Right lobe of liver (tissue), 6 donors: ENCODE data around the gene TSGA10IP. TPM values are rescaled to one million over a fixed set of nuclear protein-coding genes. Genes with fewer than 3 reads are reported as not detected.

Experiments
- ATAC-seq, 4 donors: fragments of 200-7000 bp; cut with Tn5 transposase; one replicate each; pipeline ENCODE4 v1.9.1; 2020; ENCODE audit warnings: mild to moderate bottlenecking in 4 of 4, moderate library complexity in 4 of 4
- DNase-seq, 3 donors: peaks; one replicate each; pipeline ENCODE4 v3.0.0-alpha.2; 2020
- H3K27ac ChIP-seq, 3 donors: fragments of 200-600 bp; one replicate each; pipeline ENCODE4 v1.8.0; 2022
- H3K27me3 ChIP-seq, 2 donors: fragments of 200-600 bp; one replicate each; pipeline ENCODE4 v1.8.0; 2022
- H3K36me3 ChIP-seq, 4 donors: fragments of 200-600 bp; sonication (generic) in 1 of 4; one replicate each; pipeline versions ENCODE4 v1.5.1 to v1.8.0; 2017 to 2022; ENCODE audit warnings: control low read depth in 1 of 4
- H3K4me1 ChIP-seq, 4 donors: fragments of 200-600 bp; sonication (generic) in 1 of 4; one replicate each; pipeline versions ENCODE4 v1.5.1 to v1.8.0; 2017 to 2022; ENCODE audit warnings: control low read depth in 1 of 4
- H3K4me3 ChIP-seq, 3 donors: fragments of 200-600 bp; one replicate each; pipeline ENCODE4 v1.8.0; 2022
- H3K9me3 ChIP-seq, 4 donors: fragments of 200-600 bp; sonication (generic) in 1 of 4; one replicate each; pipeline versions ENCODE4 v1.5.1 to v1.8.0; 2017 to 2022; ENCODE audit warnings: control low read depth in 1 of 4
- POLR2A ChIP-seq: fragments of 450-650 bp; IDR thresholded peaks from one replicate; pipeline ENCODE4 v1.6.1; 2017; ENCODE audit warnings: antibody characterized with exemption, mild to moderate bottlenecking
- WGBS: methylation state at CpG from one replicate; pipeline ENCODE4 v1.1.6; 2018; ENCODE audit warnings: low coverage, low lambda C conversion rate; ENCODE audit not compliant: insufficient coverage; ENCODE audit errors: missing lambda C conversion rate; 5-methylcytosine and 5-hydroxymethylcytosine counted together
- intact Hi-C, 2 donors: fragments of 100-400 bp; cut with DNase I; formaldehyde crosslinking; loops; one replicate each; pipeline versions ENCODE4 v1.11.2 to v1.14.1; 2022
- total RNA-seq, 6 experiments: library from RNA; depleted of rRNA in 2 of 6; stranded (reverse); fragments of >200 nt in 2 of 6; fragmentation: NEBNext Ultra II Directional in 3 of 6; extraction: Animal tissue kit (Norgen Biotek cat#: 25700) in 3 of 6; gene quantifications; one replicate each; pipeline versions ENCODE4 v1.1.0 to v1.2.4, GENCODE V29; 2016 to 2023
- TF ChIP-seq, protein P1 (sequence below), 4 donors: fragments of 200-600 bp in 3 of 4; fragments of 450-650 bp in 1 of 4; IDR thresholded peaks; one replicate each; pipeline versions ENCODE4 v1.5.1 to v1.8.0; 2016 to 2022; ENCODE audit warnings: antibody characterized with exemption in 4 of 4, mild to moderate bottlenecking in 2 of 4
- donor health status: DM: no; HTN: yes; CAD: no.
- donor health status: DM: no; HTN: no; CAD: no.
- donor health status: DM: no; HTN: no; CAD: no.
- donor health status: DM: no; HTN: yes; CAD: no.
- donor health status: DM: no; HTN: yes; CAD: no.

Gene TSGA10IP
- total RNA-seq, 6 experiments from 2014 or later, result not detected

DNA sequence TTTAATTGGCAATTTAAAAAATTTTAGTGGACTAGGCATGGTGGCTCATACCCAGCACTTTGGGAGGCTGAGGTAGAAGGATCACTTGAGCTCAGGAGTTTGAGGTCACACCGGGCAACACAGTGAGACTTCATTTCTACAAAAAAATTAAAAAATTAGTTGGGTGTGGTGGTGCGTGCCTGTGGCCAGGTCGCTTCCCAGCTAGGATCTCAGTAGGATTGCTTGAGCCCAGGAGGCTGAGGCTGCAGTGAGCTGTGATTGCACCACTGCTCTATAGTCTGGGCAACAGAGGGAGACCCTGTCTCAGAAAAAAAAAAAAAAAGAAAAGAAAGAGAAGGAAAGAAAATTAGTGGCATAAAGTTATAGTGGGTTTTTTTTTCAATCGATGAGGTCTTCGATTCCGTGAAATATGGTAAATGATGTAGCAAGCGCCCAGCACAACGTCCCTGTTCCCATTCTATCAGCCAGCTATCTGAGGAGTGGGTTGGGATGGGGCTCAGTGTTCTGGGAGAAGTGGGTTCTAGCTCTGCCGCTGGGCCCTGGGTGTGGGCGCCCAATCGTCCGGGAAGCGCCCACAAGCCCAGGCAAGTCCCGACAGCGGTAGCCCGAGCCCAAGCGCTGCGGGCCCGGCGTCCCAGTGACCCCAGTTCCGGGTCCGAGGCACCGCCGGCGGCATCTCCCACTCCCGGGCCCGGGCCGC lies 46.5 kb upstream of the TSGA10IP start:
- peak overlapping the region; percentile 40 to 49 (median 47) for H3K4me3 ChIP-seq
- H3K27me3 ChIP-seq, result no peaks in the 10 kb centered on the region

DNA sequence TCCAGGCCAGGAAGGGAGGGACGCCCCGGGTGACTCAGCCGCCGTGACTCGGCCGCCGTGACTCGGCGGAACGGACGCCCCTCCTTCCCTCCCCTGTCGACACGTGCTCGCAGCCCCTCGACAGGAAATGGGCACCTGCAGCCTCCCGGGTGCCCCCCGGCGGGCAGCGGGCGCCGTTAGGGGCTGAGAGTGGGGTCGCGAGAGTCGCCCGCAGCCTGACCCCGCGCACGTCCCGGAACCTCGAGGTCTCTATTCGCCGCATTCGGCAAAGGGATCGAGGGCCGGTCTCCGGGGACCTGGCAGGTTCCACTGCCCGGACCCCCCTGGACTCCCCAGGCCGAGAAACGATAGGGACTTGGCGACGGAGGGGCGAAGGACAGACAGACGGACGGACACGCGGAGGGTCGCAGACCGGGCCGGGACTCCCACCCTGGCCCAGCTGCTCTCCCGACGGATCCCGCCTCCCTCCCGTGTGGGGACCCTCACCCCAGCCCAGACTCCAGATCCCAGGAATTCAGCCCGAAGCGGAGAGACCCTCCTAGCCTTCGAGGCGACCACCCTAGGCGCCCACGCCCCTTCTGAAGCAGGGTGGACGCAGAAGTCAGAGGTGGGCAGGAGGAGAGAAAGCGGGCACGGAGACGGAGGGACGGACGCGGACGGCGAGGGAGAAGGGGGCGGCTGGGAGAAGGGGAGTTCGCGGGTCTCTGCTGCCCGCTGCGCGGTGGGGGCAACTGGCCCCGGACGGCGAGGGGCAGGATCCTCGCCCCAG lies 45.7 kb upstream of the TSGA10IP start:
- DNase-seq (peak in 2 of 3 donors; percentile 68 to 75), ATAC-seq (peak; percentile 40 to 60 (median 49))
- Histone ChIP-seq H3K27ac (peak overlapping the region in 1 of 3 donors; percentile 57), H3K4me3 (peak overlapping the region; percentile 40 to 49 (median 47)), H3K36me3 (no peaks in the 10 kb centered on the region), H3K27me3 (no peaks in the 10 kb centered on the region), H3K9me3 (no peaks in the 10 kb centered on the region), H3K4me1 (peaks cover 0 to 9% (median 3%) of the 10 kb centered on the region in 4 donors)
- 13% methylated on average over 3 of the region's 78 CpGs for WGBS
- TF ChIP-seq POLR2A, result no peak
- TF ChIP-seq, protein P1, sequence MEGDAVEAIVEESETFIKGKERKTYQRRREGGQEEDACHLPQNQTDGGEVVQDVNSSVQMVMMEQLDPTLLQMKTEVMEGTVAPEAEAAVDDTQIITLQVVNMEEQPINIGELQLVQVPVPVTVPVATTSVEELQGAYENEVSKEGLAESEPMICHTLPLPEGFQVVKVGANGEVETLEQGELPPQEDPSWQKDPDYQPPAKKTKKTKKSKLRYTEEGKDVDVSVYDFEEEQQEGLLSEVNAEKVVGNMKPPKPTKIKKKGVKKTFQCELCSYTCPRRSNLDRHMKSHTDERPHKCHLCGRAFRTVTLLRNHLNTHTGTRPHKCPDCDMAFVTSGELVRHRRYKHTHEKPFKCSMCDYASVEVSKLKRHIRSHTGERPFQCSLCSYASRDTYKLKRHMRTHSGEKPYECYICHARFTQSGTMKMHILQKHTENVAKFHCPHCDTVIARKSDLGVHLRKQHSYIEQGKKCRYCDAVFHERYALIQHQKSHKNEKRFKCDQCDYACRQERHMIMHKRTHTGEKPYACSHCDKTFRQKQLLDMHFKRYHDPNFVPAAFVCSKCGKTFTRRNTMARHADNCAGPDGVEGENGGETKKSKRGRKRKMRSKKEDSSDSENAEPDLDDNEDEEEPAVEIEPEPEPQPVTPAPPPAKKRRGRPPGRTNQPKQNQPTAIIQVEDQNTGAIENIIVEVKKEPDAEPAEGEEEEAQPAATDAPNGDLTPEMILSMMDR (IDR thresholded peaks at IDR 0.05), result no peak
- intact Hi-C loops, result no loop called here

More for the DNA sequence above, 46.5 kb upstream of the TSGA10IP start:
- no peaks in the 10 kb centered on the region for H3K9me3 ChIP-seq
- 80% methylated on average over 8 of the region's 28 CpGs for WGBS
- no peak overlapping the region for H3K27ac ChIP-seq
- intact Hi-C loops, result no loop called here
- H3K4me1 ChIP-seq, result peaks cover 0 to 9% (median 3%) of the 10 kb centered on the region in 4 donors
- DNase-seq (no peak), ATAC-seq (no peak)
- TF ChIP-seq POLR2A, result no peak
- TF ChIP-seq, protein P1 (IDR thresholded peaks at IDR 0.05), result no peak
- H3K36me3 ChIP-seq, result no peaks in the 10 kb centered on the region

DNA sequence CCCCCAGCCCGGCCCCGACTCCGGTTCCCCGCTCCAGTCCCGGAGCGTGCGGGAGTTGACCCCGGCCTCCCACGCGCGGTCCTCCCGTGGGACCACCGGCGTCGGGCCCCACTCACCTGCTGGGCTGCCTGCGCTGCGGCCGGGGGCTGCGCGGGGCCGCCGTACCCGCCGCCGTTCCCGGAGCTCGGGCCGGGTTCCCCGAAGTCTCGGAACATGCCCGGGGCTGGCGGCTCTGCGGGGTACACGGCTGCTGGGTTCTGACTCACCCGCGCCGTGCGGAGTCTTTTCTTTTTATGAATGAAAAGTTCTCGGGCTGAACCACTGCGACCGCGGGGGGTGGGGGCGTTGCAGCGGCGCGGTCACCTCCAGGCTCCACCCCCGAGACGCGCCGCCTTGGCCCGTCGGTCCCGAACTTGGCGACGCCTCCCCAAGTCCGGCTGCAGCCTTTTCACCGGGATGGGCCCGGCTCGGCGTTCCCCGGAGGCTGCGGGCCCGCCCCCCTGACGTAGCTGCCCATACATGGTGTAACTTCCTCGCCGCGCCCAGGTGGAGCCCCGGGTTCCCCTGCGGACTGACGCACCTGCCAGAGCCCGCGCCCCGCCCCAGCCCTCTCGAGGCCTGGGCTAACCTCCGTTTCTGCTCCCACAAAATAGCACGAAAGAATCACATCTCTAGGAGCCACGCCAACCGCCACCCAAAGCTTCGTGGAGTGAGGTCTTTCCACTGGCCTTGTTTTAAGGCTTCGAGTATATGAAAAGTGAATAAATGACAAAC lies 45.0 kb upstream of the TSGA10IP start, which contains the start of gene FOSL1:
Gene FOSL1 (minus strand): TSS at position 264 of the 774 bp plus-strand sequence. CDS start 49 bp downstream, at position 215.
- intact Hi-C loops, result no loop called here
- Histone ChIP-seq H3K4me1 (peaks cover 0 to 9% (median 3%) of the 10 kb centered on the region in 4 donors), H3K27me3 (no peaks in the 10 kb centered on the region), H3K27ac (peak within 1 kb of the TSS in 1 of 3 donors; percentile 57), H3K36me3 (no peaks in the 10 kb centered on the region), H3K4me3 (peak within 1 kb of the TSS; percentile 40 to 49 (median 47)), H3K9me3 (no peaks in the 10 kb centered on the region)
- peak; percentile 88 to 91 (median 90) for ATAC-seq
- TF ChIP-seq POLR2A, result peak; percentile 72
- TF ChIP-seq, protein P1 (IDR thresholded peaks at IDR 0.05), result no peak
- 14% methylated on average over 10 of the region's 80 CpGs for WGBS
- DNase-seq, result peak; percentile 83 to 89 (median 83)

DNA sequence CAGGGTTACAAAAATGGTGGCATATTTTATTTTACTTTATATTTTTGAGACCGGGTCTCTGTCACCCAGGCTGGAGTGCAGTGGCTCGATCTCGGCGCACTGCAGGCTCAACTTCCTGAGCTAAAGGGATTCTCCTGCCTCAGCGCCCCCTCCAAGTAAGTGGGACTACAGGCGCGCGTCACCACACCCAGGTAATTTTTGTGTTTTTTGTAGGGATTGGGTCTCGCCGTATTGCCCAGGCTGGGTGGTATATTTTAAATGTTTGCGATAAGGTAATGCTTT lies 44.4 kb upstream of the TSGA10IP start:
- Histone ChIP-seq H3K36me3 (no peaks in the 10 kb centered on the region), H3K27me3 (no peaks in the 10 kb centered on the region), H3K9me3 (no peaks in the 10 kb centered on the region), H3K4me3 (peak overlapping the region in 2 of 3 donors; percentile 47 to 49), H3K4me1 (peaks cover 0 to 9% (median 3%) of the 10 kb centered on the region in 4 donors), H3K27ac (no peak overlapping the region)
- no peak for ATAC-seq
- intact Hi-C loops, result no loop called here
- WGBS, result 64% methylated on average over 11 of the region's 11 CpGs
- no peak for TF ChIP-seq POLR2A
- TF ChIP-seq, protein P1 (IDR thresholded peaks at IDR 0.05), result no peak
- no peak for DNase-seq
